H1 (cell line): ENCODE data around the gene GLTPD2. TPM values are rescaled to one million over a fixed set of nuclear protein-coding genes. Genes with fewer than 3 reads are reported as not detected.

Source experiments
- CTCF ChIA-PET: fragments of 300-600 bp; sonication (Branson Sonifier 250); formaldehyde crosslinking; loops from one replicate; lab custom pipeline; 2021; ENCODE audit not compliant: partially characterized antibody; lab: Charles Lee
- POLR2A ChIA-PET: fragments of 300-600 bp; sonication (Branson Sonifier 250); formaldehyde crosslinking; loops from one replicate; lab custom pipeline; 2021; ENCODE audit warnings: inconsistent platforms; ENCODE audit not compliant: partially characterized antibody; lab: Charles Lee
- DNase-seq, 2 experiments: peaks; one replicate each; pipeline versions ENCODE4 v3.0.0 to v3.0.0-alpha.2; 2010 to 2022; ENCODE audit warnings: low spot score in 2 of 2, low read depth in 1 of 2, mixed read lengths in 1 of 2
- FAIRE-seq: peaks from 2 replicates; lab custom pipeline; 2011; peaks lifted over from hg19 to GRCh38; lab: Jason Lieb, UNC
- H2AFZ ChIP-seq: 2 replicates; pipeline ENCODE4 v1.8.1; 2012; ENCODE audit warnings: low read length, inconsistent platforms
- H2AK5ac ChIP-seq: 2 replicates; pipeline ENCODE4 v1.6.1; 2013; ENCODE audit warnings: low read depth, low read length
- H2BK120ac ChIP-seq: replicated peaks from 2 replicates; pipeline ENCODE3; 2013; ENCODE audit warnings: low read depth, low read length, inconsistent platforms
- H2BK12ac ChIP-seq: 2 replicates; pipeline ENCODE4 v1.6.1; 2013; ENCODE audit warnings: low read depth, low read length
- H2BK15ac ChIP-seq: 2 replicates; pipeline ENCODE4 v1.6.1; 2013; ENCODE audit warnings: low read length
- H2BK20ac ChIP-seq: 2 replicates; pipeline ENCODE4 v1.6.1; 2013; ENCODE audit warnings: low read length
- H2BK5ac ChIP-seq: 2 replicates; pipeline ENCODE4 v1.6.1; 2013; ENCODE audit warnings: low read depth, low read length
- H3K14ac ChIP-seq: 2 replicates; pipeline ENCODE4 v1.6.1; 2013; ENCODE audit warnings: inconsistent platforms; ENCODE audit not compliant: insufficient read length
- H3K18ac ChIP-seq: 2 replicates; pipeline ENCODE4 v1.6.1; 2013; ENCODE audit warnings: low read length; ENCODE audit errors: extremely low read depth
- H3K23ac ChIP-seq: 2 replicates; pipeline ENCODE4 v1.6.1; 2013; ENCODE audit warnings: inconsistent platforms; ENCODE audit not compliant: insufficient read length
- H3K23me2 ChIP-seq: 2 replicates; pipeline ENCODE4 v1.6.1; 2013; ENCODE audit warnings: low read depth, low read length
- H3K27ac ChIP-seq: 2 replicates; pipeline ENCODE4 v1.6.1; 2011; ENCODE audit warnings: low read depth, low read length, inconsistent platforms
- H3K27me3 ChIP-seq, 4 experiments: replicated peaks in 1 of 4; 1 replicate in 1 of 4; 2 replicates in 3 of 4; pipeline versions ENCODE4 v1.6.1 to v1.8.1; 2011 to 2013; ENCODE audit warnings: low read length in 3 of 4, mild to moderate bottlenecking in 3 of 4, inconsistent platforms in 2 of 4, mixed read lengths in 2 of 4, moderate library complexity in 1 of 4; ENCODE audit not compliant: control insufficient read depth in 3 of 4, insufficient read depth in 3 of 4; ENCODE audit errors: extremely low read depth in 1 of 4
- H3K36me3 ChIP-seq, 4 experiments: 2 replicates each; pipeline versions ENCODE4 v1.6.1 to v1.8.1; 2011 to 2013; ENCODE audit warnings: mild to moderate bottlenecking in 4 of 4, low read length in 3 of 4, moderate library complexity in 2 of 4, control low read depth in 1 of 4, inconsistent platforms in 1 of 4; ENCODE audit not compliant: insufficient read depth in 4 of 4, control insufficient read depth in 2 of 4
- H3K4ac ChIP-seq: replicated peaks from 2 replicates; pipeline ENCODE3; 2013; ENCODE audit warnings: low read length, low read depth, mixed read lengths, inconsistent platforms; ENCODE audit not compliant: insufficient read length
- H3K4me1 ChIP-seq, 4 experiments: replicated peaks in 1 of 4; 1 replicate in 1 of 4; 2 replicates in 3 of 4; pipeline versions ENCODE4 v1.6.1 to v1.8.1; 2011 to 2013; ENCODE audit warnings: low read length in 3 of 4, inconsistent platforms in 2 of 4, mixed read lengths in 1 of 4; ENCODE audit not compliant: insufficient read depth in 4 of 4, control insufficient read depth in 3 of 4
- H3K4me2 ChIP-seq, 2 experiments: 2 replicates each; pipeline versions ENCODE4 v1.6.1 to v1.8.1; 2011 to 2013; ENCODE audit warnings: low read depth in 2 of 2, low read length in 2 of 2, control low read depth in 1 of 2, inconsistent platforms in 1 of 2, mild to moderate bottlenecking in 1 of 2; ENCODE audit not compliant: insufficient read depth in 1 of 2
- H3K4me3 ChIP-seq, 4 experiments: fragments of 200-600, 300-600 bp in 1 of 4; sonication (generic), shearing (Covaris generic), sonication (Bioruptor Twin) in 1 of 4; 2 replicates each; pipeline versions ENCODE4 v1.5.1 to v1.8.1; 2011 to 2016; ENCODE audit warnings: low read length in 4 of 4, low read depth in 3 of 4, control low read depth in 2 of 4, inconsistent platforms in 2 of 4, mild to moderate bottlenecking in 2 of 4, mixed read lengths in 1 of 4, moderate library complexity in 1 of 4; ENCODE audit not compliant: insufficient read depth in 2 of 4; ENCODE audit errors: extremely low read depth in 1 of 4
- H3K56ac ChIP-seq: replicated peaks from 2 replicates; pipeline ENCODE3; 2013; ENCODE audit warnings: low read depth, mild to moderate bottlenecking, mixed read lengths, low read length, inconsistent platforms; ENCODE audit not compliant: insufficient read length
- H3K79me1 ChIP-seq: 2 replicates; pipeline ENCODE4 v1.6.1; 2013; ENCODE audit warnings: low read depth, low read length, control low read depth
- H3K79me2 ChIP-seq, 2 experiments: 2 replicates each; pipeline versions ENCODE4 v1.6.1 to v1.8.1; 2012 to 2013; ENCODE audit warnings: low read length in 2 of 2, mild to moderate bottlenecking in 2 of 2, inconsistent platforms in 1 of 2; ENCODE audit not compliant: insufficient read depth in 2 of 2, control insufficient read depth in 1 of 2
- H3K9ac ChIP-seq, 4 experiments: replicated peaks in 1 of 4; 1 replicate in 1 of 4; 2 replicates in 3 of 4; pipeline versions ENCODE4 v1.6.1 to v1.8.1; 2011 to 2013; ENCODE audit warnings: low read depth in 3 of 4, low read length in 3 of 4, control low read depth in 2 of 4, mild to moderate bottlenecking in 2 of 4, moderate library complexity in 2 of 4, inconsistent platforms in 1 of 4; ENCODE audit errors: extremely low read depth in 1 of 4
- H3K9me3 ChIP-seq, 2 experiments: 2 replicates each; pipeline versions ENCODE4 v1.6.1 to v1.8.1; 2012 to 2013; ENCODE audit warnings: mild to moderate bottlenecking in 2 of 2, moderate library complexity in 2 of 2, control low read depth in 1 of 2, inconsistent platforms in 1 of 2, low read depth in 1 of 2, low read length in 1 of 2, mixed read lengths in 1 of 2; ENCODE audit not compliant: insufficient read depth in 2 of 2
- H4K20me1 ChIP-seq, 2 experiments: replicated peaks in 1 of 2; 2 replicates each; pipeline versions ENCODE3 to v1.8.1; 2011 to 2013; ENCODE audit warnings: inconsistent platforms in 2 of 2, low read length in 2 of 2, mild to moderate bottlenecking in 1 of 2; ENCODE audit not compliant: insufficient read depth in 2 of 2, control insufficient read depth in 1 of 2
- H4K5ac ChIP-seq: 2 replicates; pipeline ENCODE4 v1.6.1; 2013; ENCODE audit warnings: low read length, low read depth, mixed read lengths, inconsistent platforms; ENCODE audit not compliant: insufficient read length
- H4K8ac ChIP-seq: 2 replicates; pipeline ENCODE4 v1.8.0; 2013; ENCODE audit warnings: mild to moderate bottlenecking, moderate library complexity, low read length, inconsistent platforms; ENCODE audit not compliant: insufficient read depth; ENCODE audit errors: extremely low read depth
- H4K91ac ChIP-seq: replicated peaks from 2 replicates; pipeline ENCODE3; 2013; ENCODE audit warnings: low read length, mixed read lengths, inconsistent platforms; ENCODE audit not compliant: insufficient read length
- CBX5 ChIP-seq: fragments of 300-800, 300-1000 bp; sonication (generic); IDR thresholded peaks from 2 replicates; pipeline ENCODE4 v1.7.1; 2016; ENCODE audit warnings: antibody characterized with exemption, low read length, low read depth
- CHD2 ChIP-seq: IDR thresholded peaks from 2 replicates; pipeline ENCODE4 v1.6.1; 2012; ENCODE audit warnings: low read length, improper control_type of control experiment
- EP300 ChIP-seq, 2 experiments: IDR thresholded peaks; 1 replicate in 1 of 2; 2 replicates in 1 of 2; pipeline ENCODE4 v1.6.1; 2011 to 2012; ENCODE audit warnings: low read depth in 2 of 2, low read length in 2 of 2, mild to moderate bottlenecking in 2 of 2, borderline replicate concordance in 1 of 2, inconsistent platforms in 1 of 2, moderate library complexity in 1 of 2
- TBP ChIP-seq: IDR thresholded peaks from 2 replicates; pipeline ENCODE4 v1.6.1; 2011; ENCODE audit warnings: low read depth, low read length, improper control_type of control experiment
- WGBS, 2 experiments: shearing (Covaris generic) in 1 of 2; methylation state at CpG; one replicate each; pipeline versions ENCODE4 v1.1.6 to v1.1.7; 2013 to 2015; ENCODE audit warnings: low lambda C conversion rate in 2 of 2, mixed read lengths in 2 of 2, inconsistent platforms in 1 of 2, low coverage in 1 of 2, missing lambda C conversion rate in 1 of 2; ENCODE audit not compliant: insufficient replicate concordance in 2 of 2, insufficient coverage in 1 of 2, insufficient read length in 1 of 2; ENCODE audit errors: extremely low coverage in 1 of 2, missing lambda C conversion rate in 1 of 2; 5-methylcytosine and 5-hydroxymethylcytosine counted together
- polyA plus RNA-seq, 7 experiments: library from polyadenylated mRNA; depleted of rRNA in 3 of 7; stranded (reverse) in 5 of 7; unstranded in 2 of 7; fragments of >200 nt in 5 of 7; fragments of 200-250 nt in 2 of 7; gene quantifications; 1 replicate in 5 of 7; 2 replicates in 1 of 7; 4 replicates in 1 of 7; pipeline versions ENCODE4 v1.2.1 to v1.2.3, GENCODE V29; 2011 to 2013; ENCODE audit warnings: missing spikeins in 2 of 7, mixed read lengths in 2 of 7
- total RNA-seq: library from RNA; stranded (reverse); fragmentation: NEBNext Ultra II Directional; extraction: Animal tissue kit (Norgen Biotek cat#: 25700); gene quantifications from 2 replicates; pipeline ENCODE4 v1.2.1, GENCODE V29; 2021

Gene GLTPD2
- total and polyA plus RNA-seq, 2 of the 8 experiments (the other 6 are each of a cell fraction or from before 2014, with no cell fraction given), result not detected

DNA sequence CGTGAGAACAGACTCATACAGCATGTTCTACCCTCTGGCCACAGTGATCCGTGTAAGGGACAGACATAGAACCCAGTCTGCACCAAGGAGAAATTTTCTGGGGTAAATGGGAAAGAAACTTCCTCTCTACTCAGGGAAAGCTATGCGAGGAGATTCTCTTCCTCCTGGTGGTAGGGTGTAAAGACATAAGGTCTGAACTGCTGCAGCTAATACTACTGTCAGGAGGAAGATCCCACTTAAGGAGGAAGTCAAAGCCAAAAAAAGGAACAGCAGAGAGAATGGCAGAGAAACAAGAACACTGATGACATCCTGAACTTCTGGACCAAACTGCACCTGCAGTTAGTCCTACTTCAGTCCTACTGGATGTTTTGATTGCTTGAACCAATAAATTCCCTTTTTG, 24.2 kb upstream of the GLTPD2 start:
- POLR2A ChIA-PET, result no interaction called here
- Histone ChIP-seq H4K91ac (no peak overlapping the region), H3K27me3 (no peaks in the 10 kb centered on the region), H2BK5ac (no peak overlapping the region), H3K23me2 (no peaks in the 10 kb centered on the region), H2AK5ac (no peak overlapping the region), H3K56ac (no peak overlapping the region), H3K36me3 (no peaks in the 10 kb centered on the region), H2BK15ac (no peak overlapping the region), H3K9me3 (no peaks in the 10 kb centered on the region), H2BK12ac (no peak overlapping the region), H3K14ac (no peak overlapping the region), H4K20me1 (no peaks in the 10 kb centered on the region), H4K8ac (no peak overlapping the region), H2AFZ (peak overlapping the region; percentile 58; the same call in 1 of the 2 replicates), H3K9ac (no peak overlapping the region), H2BK20ac (no peak overlapping the region), H4K5ac (no peak overlapping the region), H3K79me1 (no peaks in the 10 kb centered on the region), H3K79me2 (no peaks in the 10 kb centered on the region), H3K27ac (no peak overlapping the region), H3K4me3 (no peak overlapping the region), H3K18ac (no peak overlapping the region), H3K4me1 (no peaks in the 10 kb centered on the region), H2BK120ac (no peak overlapping the region), H3K4me2 (no peak overlapping the region), H3K4ac (no peak overlapping the region), H3K23ac (no peak overlapping the region)
- FAIRE-seq (no peak), DNase-seq (no peak)
- CTCF ChIA-PET, result interaction anchor here (1.4 to 1.6 kb wide), 2 partner anchors 19 to 73 kb away, joined by 4 to 6 read pairs; no protein-coding TSS in a partner anchor
- 91% methylated on average over 3 of the region's 3 CpGs; no CpG with 5 or more reads in 1 of the 2 experiments for WGBS, 2 experiments
- TF ChIP-seq TBP (no peak), EP300 (IDR thresholded peaks at IDR 0.05; ENCODE audit: borderline replicate concordance in 1 of 2, low read depth in 2 of 2, low read length in 2 of 2) (no peak), CBX5 (no peak), CHD2 (no peak)
